Breast epithelium (tissue), 4 donors: ENCODE data around the gene FDXACB1. TPM values are rescaled to one million over a fixed set of nuclear protein-coding genes. Genes with fewer than 3 reads are reported as not detected.

Experiments
- DNase-seq, 2 donors: peaks; one replicate each; pipeline ENCODE4 v3.0.0-alpha.2; 2019; ENCODE audit warnings: low spot score in 2 of 2
- H3K27ac ChIP-seq, 2 donors: fragments of 200-600 bp; sonication (generic) in 1 of 2; one replicate each; pipeline ENCODE4 v1.5.1; 2016 to 2019; ENCODE audit warnings: mild to moderate bottlenecking in 1 of 2
- H3K27me3 ChIP-seq, 2 donors: fragments of 200-600 bp; sonication (generic) in 1 of 2; one replicate each; pipeline versions ENCODE4 v1.5.1 to v1.6.0; 2017 to 2019; ENCODE audit warnings: control low read depth in 1 of 2, mild to moderate bottlenecking in 1 of 2
- H3K36me3 ChIP-seq: fragments of 200-600 bp; one replicate; pipeline ENCODE4 v1.5.1; 2019
- H3K4me1 ChIP-seq, 2 donors: fragments of 200-600 bp; sonication (generic); one replicate each; pipeline ENCODE4 v1.5.1; 2016 to 2019; ENCODE audit warnings: control low read depth in 1 of 2
- H3K4me3 ChIP-seq, 3 donors: fragments of 200-600 bp; sonication (generic); 1 replicate in 2 of 3; 2 replicates in 1 of 3; pipeline ENCODE4 v1.5.1; 2016 to 2019; ENCODE audit warnings: mild to moderate bottlenecking in 3 of 3, moderate library complexity in 2 of 3
- H3K9me3 ChIP-seq, 2 donors: fragments of 200-600 bp; sonication (generic) in 1 of 2; one replicate each; pipeline ENCODE4 v1.5.1; 2016 to 2019; ENCODE audit warnings: control low read depth in 1 of 2
- CTCF ChIP-seq, 3 donors: fragments of 450-650 bp; IDR thresholded peaks; one replicate each; pipeline ENCODE4 v1.5.1; 2016 to 2017; ENCODE audit warnings: antibody characterized with exemption in 3 of 3, mild to moderate bottlenecking in 3 of 3, moderate library complexity in 3 of 3
- POLR2A ChIP-seq: fragments of 450-650 bp; IDR thresholded peaks from one replicate; pipeline ENCODE4 v1.6.1; 2016; ENCODE audit warnings: antibody characterized with exemption, mild to moderate bottlenecking, moderate library complexity
- POLR2AphosphoS5 ChIP-seq, 3 donors: sonication (generic); formaldehyde crosslinking; IDR thresholded peaks; one replicate each; pipeline ENCODE4 v1.6.1; 2017; ENCODE audit warnings: antibody characterized with exemption in 3 of 3
- intact Hi-C: fragments of 100-400 bp; cut with DNase I; formaldehyde crosslinking; loops from one replicate; pipeline ENCODE4 v1.15.1; 2023; ENCODE audit warnings: low total_unique reads
- total RNA-seq, 3 donors: library from RNA; depleted of rRNA; stranded (reverse); fragments of >200 nt; gene quantifications; one replicate each; pipeline ENCODE4 v1.1.0, GENCODE V29; 2016

The FDXACB1 gene
- total RNA-seq, 3 donors from 2014 or later = 1.6 to 3.7 (median 3.3) TPM

GRCh38 chr11:111837366-111837891, 41.5 kb downstream of the FDXACB1 start:
- Histone ChIP-seq H3K27ac (no peak overlapping the region), H3K36me3 (no peaks in the 10 kb centered on the region), H3K27me3 (no peaks in the 10 kb centered on the region), H3K4me1 (no peaks in the 10 kb centered on the region), H3K9me3 (no peaks in the 10 kb centered on the region), H3K4me3 (no peak overlapping the region)
- TF ChIP-seq CTCF (IDR thresholded peaks at IDR 0.05) = no peak
- no peak for TF ChIP-seq POLR2AphosphoS5 (IDR thresholded peaks at IDR 0.05)
- TF ChIP-seq POLR2A = no peak
- no peak for DNase-seq
- intact Hi-C loops = no loop called here

GRCh38 chr11:111836721-111837120, 42.2 kb downstream of the FDXACB1 start:
- peak overlapping the region in 1 of 2 donors; percentile 3 for H3K27ac ChIP-seq

GRCh38 chr11:111836162-111836561, 42.8 kb downstream of the FDXACB1 start:
- intact Hi-C loops = no loop called here
- no peak overlapping the region for H3K27ac ChIP-seq
- TF ChIP-seq POLR2AphosphoS5 (IDR thresholded peaks at IDR 0.05) (no peak), POLR2A (no peak), CTCF (IDR thresholded peaks at IDR 0.05) (no peak)
- no peak for DNase-seq
- no peaks in the 10 kb centered on the region for H3K27me3 ChIP-seq
- H3K4me3 ChIP-seq = no peak overlapping the region
- no peaks in the 10 kb centered on the region for H3K9me3 ChIP-seq
- no peaks in the 10 kb centered on the region for H3K4me1 ChIP-seq
- no peaks in the 10 kb centered on the region for H3K36me3 ChIP-seq

More at GRCh38 chr11:111836721-111837120, 42.2 kb downstream of the FDXACB1 start:
- H3K36me3 ChIP-seq = no peaks in the 10 kb centered on the region
- no peak for DNase-seq
- H3K4me1 ChIP-seq = no peaks in the 10 kb centered on the region
- H3K9me3 ChIP-seq = no peaks in the 10 kb centered on the region
- no peak overlapping the region for H3K4me3 ChIP-seq
- intact Hi-C loops = no loop called here
- H3K27me3 ChIP-seq = no peaks in the 10 kb centered on the region
- TF ChIP-seq POLR2AphosphoS5 (IDR thresholded peaks at IDR 0.05) (no peak), POLR2A (no peak), CTCF (IDR thresholded peaks at IDR 0.05) (no peak)

- intact Hi-C loops = no loop called here
Observed at GRCh38 chr11:111835665-111836064, 43.3 kb downstream of the FDXACB1 start.

More at GRCh38 chr11:111835665-111836064, 43.3 kb downstream of the FDXACB1 start:
- Histone ChIP-seq H3K27ac (peak overlapping the region in 1 of 2 donors; percentile 4), H3K4me3 (no peak overlapping the region), H3K27me3 (no peaks in the 10 kb centered on the region), H3K9me3 (no peaks in the 10 kb centered on the region), H3K4me1 (no peaks in the 10 kb centered on the region), H3K36me3 (no peaks in the 10 kb centered on the region)
- TF ChIP-seq POLR2A (no peak), CTCF (IDR thresholded peaks at IDR 0.05) (no peak), POLR2AphosphoS5 (IDR thresholded peaks at IDR 0.05) (no peak)
- DNase-seq = no peak
